ENCODE results near the gene NIPAL4.

The NIPAL4 gene

GRCh38 chr5:157510682-157511081 is 50.7 kb downstream of the NIPAL4 start:
- H3K9ac ChIP-seq (ENCODE audit: low read depth, low read length) = no peak overlapping the region

DNA sequence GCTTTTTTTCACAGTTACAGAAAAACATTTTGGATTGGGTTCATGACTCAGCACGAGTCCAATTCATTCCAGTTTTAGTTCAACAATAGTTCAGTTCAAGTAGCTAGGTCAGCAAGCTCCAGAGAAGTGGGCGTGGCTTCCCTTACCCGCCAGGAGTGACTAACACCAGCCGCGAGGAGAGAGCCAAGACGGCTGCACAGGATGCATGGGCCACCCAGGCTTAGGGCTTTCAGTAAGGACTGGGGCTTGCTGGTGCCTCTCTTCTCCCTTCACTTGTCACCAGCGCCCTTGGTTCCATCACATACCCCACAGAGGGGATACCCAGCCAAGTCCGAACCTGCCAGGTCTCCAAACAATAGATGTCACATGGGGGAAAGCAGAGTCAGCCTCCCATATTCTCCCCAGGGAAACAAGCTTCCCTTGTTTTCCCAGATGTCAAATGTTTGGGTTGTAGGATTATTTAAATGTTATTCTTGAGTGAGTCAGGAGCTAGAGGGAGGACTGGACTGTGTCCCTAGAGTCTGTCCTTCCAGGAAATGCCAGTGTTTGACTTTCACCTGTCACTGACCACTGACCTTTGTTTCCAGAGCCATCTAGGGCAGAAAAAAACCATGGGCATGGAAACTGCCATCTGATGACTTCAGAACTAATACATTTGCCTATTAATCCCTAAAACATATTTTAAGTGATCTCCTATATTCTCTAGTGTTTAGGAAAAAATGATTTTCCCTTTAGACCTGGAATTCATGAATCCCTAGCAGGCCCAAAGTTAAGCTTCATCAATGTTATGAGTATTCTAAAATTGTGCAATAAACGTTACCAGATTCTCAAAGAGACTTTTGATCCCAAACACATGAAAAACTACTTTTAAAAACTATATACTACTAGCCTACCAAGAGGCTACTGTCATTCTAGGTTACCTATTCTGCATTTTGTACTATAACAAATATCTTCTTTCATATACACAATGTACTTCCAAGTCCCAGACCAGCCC is 51.9 kb downstream of the NIPAL4 start:
- Histone ChIP-seq H3K4me1 (ENCODE audit: insufficient read depth, low read length) (no peaks in the 10 kb centered on the region), H3K9ac (ENCODE audit: low read depth, low read length) (no peak overlapping the region), H3K27me3 (ENCODE audit: insufficient read depth, low read length) (no peaks in the 10 kb centered on the region), H3K4me3 (ENCODE audit: low read length) (no peak overlapping the region), H3K27ac (ENCODE audit: low read length) (no peak overlapping the region), H3K36me3 (ENCODE audit: insufficient read depth, low read depth, low read length) (no peaks in the 10 kb centered on the region), H3K9me3 (ENCODE audit: insufficient read depth, low read depth, low read length) (no peaks in the 10 kb centered on the region)

More at GRCh38 chr5:157510682-157511081, 50.7 kb downstream of the NIPAL4 start:
- Histone ChIP-seq H3K27ac (ENCODE audit: low read length) (no peak overlapping the region), H3K36me3 (ENCODE audit: insufficient read depth, low read depth, low read length) (no peaks in the 10 kb centered on the region; the same call in 1 of the 2 replicates), H3K4me1 (ENCODE audit: insufficient read depth, low read length) (no peaks in the 10 kb centered on the region), H3K27me3 (ENCODE audit: insufficient read depth, low read length) (no peaks in the 10 kb centered on the region), H3K4me3 (ENCODE audit: low read length) (no peak overlapping the region), H3K9me3 (ENCODE audit: insufficient read depth, low read depth, low read length) (no peaks in the 10 kb centered on the region)

GRCh38 chr5:157513182-157513581 is 53.2 kb downstream of the NIPAL4 start:
- H3K27ac ChIP-seq (ENCODE audit: low read length) = no peak overlapping the region
- H3K4me3 ChIP-seq (ENCODE audit: low read length) = no peak overlapping the region
- no peaks in the 10 kb centered on the region for H3K9me3 ChIP-seq (ENCODE audit: insufficient read depth, low read depth, low read length)
- no peak overlapping the region for H3K9ac ChIP-seq (ENCODE audit: low read depth, low read length)
- H3K27me3 ChIP-seq (ENCODE audit: insufficient read depth, low read length) = no peaks in the 10 kb centered on the region
- no peaks in the 10 kb centered on the region for H3K4me1 ChIP-seq (ENCODE audit: insufficient read depth, low read length)
- H3K36me3 ChIP-seq (ENCODE audit: insufficient read depth, low read depth, low read length) = peaks cover 6% of the 10 kb centered on the region; the same call in 1 of the 2 replicates

DNA sequence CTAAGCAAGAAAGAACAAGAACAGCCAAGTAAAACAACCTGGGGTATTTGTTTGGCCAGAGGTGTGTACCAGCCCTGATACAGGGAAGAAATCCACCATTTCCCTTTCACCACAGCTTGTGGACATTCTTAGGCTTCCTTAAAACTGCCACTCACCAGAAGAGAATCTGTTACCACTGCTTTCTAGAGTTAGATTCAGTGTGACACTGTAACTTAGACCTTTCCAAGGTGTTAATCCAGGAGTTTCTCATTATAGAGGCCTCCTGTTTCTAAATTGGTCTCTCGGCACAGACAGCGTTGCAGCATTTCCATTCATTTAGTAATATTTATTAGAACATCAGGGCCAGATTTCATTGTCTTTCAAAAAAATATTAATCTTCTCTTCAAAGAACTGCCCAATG is 55.0 kb downstream of the NIPAL4 start:
- Histone ChIP-seq H3K9me3 (ENCODE audit: insufficient read depth, low read depth, low read length) (no peaks in the 10 kb centered on the region), H3K27ac (ENCODE audit: low read length) (no peak overlapping the region), H3K4me1 (ENCODE audit: insufficient read depth, low read length) (no peaks in the 10 kb centered on the region), H3K9ac (ENCODE audit: low read depth, low read length) (no peak overlapping the region), H3K4me3 (ENCODE audit: low read length) (no peak overlapping the region), H3K27me3 (ENCODE audit: insufficient read depth, low read length) (no peaks in the 10 kb centered on the region), H3K36me3 (ENCODE audit: insufficient read depth, low read depth, low read length) (peaks cover 6% of the 10 kb centered on the region; the same call in 1 of the 2 replicates)

- Histone ChIP-seq H3K27me3 (ENCODE audit: insufficient read depth, low read length) (no peaks in the 10 kb centered on the region), H3K4me3 (ENCODE audit: low read length) (no peak overlapping the region), H3K36me3 (ENCODE audit: insufficient read depth, low read depth, low read length) (peaks cover 6% of the 10 kb centered on the region; the same call in 1 of the 2 replicates), H3K9me3 (ENCODE audit: insufficient read depth, low read depth, low read length) (no peaks in the 10 kb centered on the region), H3K9ac (ENCODE audit: low read depth, low read length) (no peak overlapping the region), H3K27ac (ENCODE audit: low read length) (no peak overlapping the region), H3K4me1 (ENCODE audit: insufficient read depth, low read length) (no peaks in the 10 kb centered on the region)
Observed at GRCh38 chr5:157516006-157516405, 56.0 kb downstream of the NIPAL4 start.

DNA sequence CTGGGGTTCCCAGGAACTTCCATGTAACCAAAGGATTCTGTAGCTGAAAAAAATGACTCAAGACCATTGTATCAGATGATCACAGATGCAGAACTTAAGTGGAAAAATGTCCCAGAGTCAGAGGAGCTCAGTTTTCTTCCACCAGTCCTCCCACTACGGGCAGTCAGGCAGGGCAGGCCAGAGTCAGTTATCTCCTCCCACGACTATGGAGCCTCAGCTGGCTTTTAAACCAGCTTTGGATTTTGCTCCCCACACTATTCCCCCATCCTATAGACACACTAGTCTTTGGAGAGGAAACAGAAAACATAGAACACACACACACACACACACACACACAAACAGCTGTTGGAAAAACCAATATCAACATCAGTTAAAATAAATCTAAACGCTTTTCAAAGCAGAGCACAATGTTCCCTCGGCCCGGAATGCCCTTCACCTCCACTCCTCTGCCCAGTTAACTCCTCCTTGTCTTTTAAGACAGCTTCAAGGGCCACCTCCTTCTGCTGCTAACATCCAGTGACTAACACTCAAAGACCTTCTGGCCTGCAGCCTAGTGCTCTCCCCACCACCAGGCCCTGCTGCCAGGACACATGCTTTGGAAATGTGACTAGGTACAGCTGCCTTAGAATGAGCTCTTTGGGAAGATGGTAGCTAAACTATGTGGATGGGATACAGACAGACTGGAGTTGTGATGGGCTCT is 56.8 kb downstream of the NIPAL4 start:
- H3K9me3 ChIP-seq (ENCODE audit: insufficient read depth, low read depth, low read length) = no peaks in the 10 kb centered on the region
- no peaks in the 10 kb centered on the region for H3K4me1 ChIP-seq (ENCODE audit: insufficient read depth, low read length)
- H3K36me3 ChIP-seq (ENCODE audit: insufficient read depth, low read depth, low read length) = peaks cover 6% of the 10 kb centered on the region; the same call in 1 of the 2 replicates
- H3K27me3 ChIP-seq (ENCODE audit: insufficient read depth, low read length) = no peaks in the 10 kb centered on the region
- H3K9ac ChIP-seq (ENCODE audit: low read depth, low read length) = no peak overlapping the region
- H3K4me3 ChIP-seq (ENCODE audit: low read length) = no peak overlapping the region
- H3K27ac ChIP-seq (ENCODE audit: low read length) = no peak overlapping the region

DNA sequence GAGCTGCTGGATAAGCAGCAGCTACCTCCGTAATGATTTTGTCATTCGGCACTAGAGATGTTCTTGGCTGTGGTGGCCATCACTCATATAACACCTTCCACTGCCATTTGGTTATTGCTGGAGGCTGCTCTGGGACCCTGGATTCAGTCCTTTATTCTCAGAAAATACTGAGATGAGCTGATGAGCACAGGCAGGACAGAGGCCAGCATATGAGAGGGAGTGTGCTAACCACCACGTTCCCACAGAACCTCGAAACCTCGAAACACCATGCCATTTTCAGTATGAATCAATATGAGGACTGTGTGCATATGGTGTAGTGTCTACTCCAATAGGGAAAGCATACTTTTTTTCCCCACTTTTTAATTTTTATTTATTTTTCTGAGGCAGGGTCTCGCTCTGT is 59.0 kb downstream of the NIPAL4 start:
- H3K9me3 ChIP-seq (ENCODE audit: insufficient read depth, low read depth, low read length) = no peaks in the 10 kb centered on the region
- no peak overlapping the region for H3K27ac ChIP-seq (ENCODE audit: low read length)
- H3K9ac ChIP-seq (ENCODE audit: low read depth, low read length) = no peak overlapping the region
- H3K4me1 ChIP-seq (ENCODE audit: insufficient read depth, low read length) = no peaks in the 10 kb centered on the region
- no peaks in the 10 kb centered on the region for H3K27me3 ChIP-seq (ENCODE audit: insufficient read depth, low read length)
- H3K4me3 ChIP-seq (ENCODE audit: low read length) = no peak overlapping the region
- peaks cover 6% of the 10 kb centered on the region; the same call in 1 of the 2 replicates for H3K36me3 ChIP-seq (ENCODE audit: insufficient read depth, low read depth, low read length)

- no peak overlapping the region for H3K27ac ChIP-seq (ENCODE audit: low read length)
Observed at GRCh38 chr5:157519579-157520253, 59.7 kb downstream of the NIPAL4 start.

GRCh38 chr5:157520911-157521703 is 61.1 kb downstream of the NIPAL4 start:
- H3K36me3 ChIP-seq (ENCODE audit: insufficient read depth, low read depth, low read length) = peaks cover 6% of the 10 kb centered on the region; the same call in 1 of the 2 replicates
- no peaks in the 10 kb centered on the region for H3K9me3 ChIP-seq (ENCODE audit: insufficient read depth, low read depth, low read length)
- no peak overlapping the region for H3K4me3 ChIP-seq (ENCODE audit: low read length)
- no peak overlapping the region for H3K27ac ChIP-seq (ENCODE audit: low read length)
- H3K4me1 ChIP-seq (ENCODE audit: insufficient read depth, low read length) = no peaks in the 10 kb centered on the region
- no peaks in the 10 kb centered on the region for H3K27me3 ChIP-seq (ENCODE audit: insufficient read depth, low read length)
- no peak overlapping the region for H3K9ac ChIP-seq (ENCODE audit: low read depth, low read length)

More at GRCh38 chr5:157519579-157520253, 59.7 kb downstream of the NIPAL4 start:
- Histone ChIP-seq H3K36me3 (ENCODE audit: insufficient read depth, low read depth, low read length) (peaks cover 6% of the 10 kb centered on the region; the same call in 1 of the 2 replicates), H3K27me3 (ENCODE audit: insufficient read depth, low read length) (no peaks in the 10 kb centered on the region), H3K4me3 (ENCODE audit: low read length) (no peak overlapping the region), H3K4me1 (ENCODE audit: insufficient read depth, low read length) (no peaks in the 10 kb centered on the region), H3K9me3 (ENCODE audit: insufficient read depth, low read depth, low read length) (no peaks in the 10 kb centered on the region), H3K9ac (ENCODE audit: low read depth, low read length) (no peak overlapping the region)

DNA sequence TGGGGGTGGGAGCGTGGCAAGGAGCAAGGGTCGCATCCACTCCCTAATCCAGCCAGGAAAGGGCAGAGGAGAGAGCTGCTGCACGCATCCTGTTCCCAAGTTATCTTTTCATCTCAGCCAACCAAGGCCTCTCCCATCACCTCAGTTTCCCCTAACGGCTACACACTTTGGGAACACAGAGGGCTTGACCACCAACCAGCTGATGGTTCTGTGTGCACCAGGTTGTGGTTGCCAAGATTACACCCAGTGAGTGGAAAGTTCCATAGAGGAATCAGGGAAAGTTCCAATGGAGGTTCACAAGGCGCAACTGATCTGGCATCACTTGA is 61.7 kb downstream of the NIPAL4 start:
- Histone ChIP-seq H3K27me3 (ENCODE audit: insufficient read depth, low read length) (no peaks in the 10 kb centered on the region), H3K4me3 (ENCODE audit: low read length) (no peak overlapping the region), H3K4me1 (ENCODE audit: insufficient read depth, low read length) (no peaks in the 10 kb centered on the region), H3K27ac (ENCODE audit: low read length) (no peak overlapping the region), H3K9me3 (ENCODE audit: insufficient read depth, low read depth, low read length) (no peaks in the 10 kb centered on the region), H3K9ac (ENCODE audit: low read depth, low read length) (no peak overlapping the region), H3K36me3 (ENCODE audit: insufficient read depth, low read depth, low read length) (peaks cover 6% of the 10 kb centered on the region; the same call in 1 of the 2 replicates)

DNA sequence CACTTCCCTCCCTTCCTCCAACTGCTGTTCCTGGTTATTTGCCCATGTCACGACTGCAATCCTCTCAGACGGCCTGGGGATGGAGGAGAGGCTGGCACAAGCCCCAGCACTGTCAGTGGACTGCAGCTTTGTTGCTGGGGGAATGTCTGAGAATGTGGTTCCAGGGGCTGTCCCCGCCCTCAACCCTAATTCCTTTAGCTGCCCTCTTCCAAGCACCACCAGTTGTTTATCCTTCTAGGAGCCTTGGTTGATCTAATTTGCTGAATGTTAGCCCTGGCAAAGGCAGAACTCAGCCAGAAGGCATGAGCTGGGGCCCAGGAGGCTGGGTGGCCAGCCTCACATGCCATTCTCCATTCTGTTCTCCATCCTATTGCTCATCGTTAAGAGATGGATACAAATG is 64.0 kb downstream of the NIPAL4 start:
- no peak overlapping the region for H3K9ac ChIP-seq (ENCODE audit: low read depth, low read length)
- no peaks in the 10 kb centered on the region for H3K27me3 ChIP-seq (ENCODE audit: insufficient read depth, low read length)
- no peak overlapping the region for H3K4me3 ChIP-seq (ENCODE audit: low read length)
- peaks cover 4% of the 10 kb centered on the region; the same call in 1 of the 2 replicates for H3K4me1 ChIP-seq (ENCODE audit: insufficient read depth, low read length)
- no peaks in the 10 kb centered on the region for H3K36me3 ChIP-seq (ENCODE audit: insufficient read depth, low read depth, low read length)
- H3K27ac ChIP-seq (ENCODE audit: low read length) = no peak overlapping the region
- no peaks in the 10 kb centered on the region for H3K9me3 ChIP-seq (ENCODE audit: insufficient read depth, low read depth, low read length)

Measured in iPS-20b (cell line).